NCI-H1417 treated with DMSO at 0.1 percent for 48 hours (cell line): ENCODE data around the gene NKD2.

Experiments used
- DNase-seq: peaks from one replicate; lab custom pipeline; 2025; lab: John Stamatoyannopoulos, UW

NKD2 gene

GRCh38 chr5:1029945-1030625 lies 21.5 kb downstream of the NKD2 start:
- no peak for DNase-seq

DNA sequence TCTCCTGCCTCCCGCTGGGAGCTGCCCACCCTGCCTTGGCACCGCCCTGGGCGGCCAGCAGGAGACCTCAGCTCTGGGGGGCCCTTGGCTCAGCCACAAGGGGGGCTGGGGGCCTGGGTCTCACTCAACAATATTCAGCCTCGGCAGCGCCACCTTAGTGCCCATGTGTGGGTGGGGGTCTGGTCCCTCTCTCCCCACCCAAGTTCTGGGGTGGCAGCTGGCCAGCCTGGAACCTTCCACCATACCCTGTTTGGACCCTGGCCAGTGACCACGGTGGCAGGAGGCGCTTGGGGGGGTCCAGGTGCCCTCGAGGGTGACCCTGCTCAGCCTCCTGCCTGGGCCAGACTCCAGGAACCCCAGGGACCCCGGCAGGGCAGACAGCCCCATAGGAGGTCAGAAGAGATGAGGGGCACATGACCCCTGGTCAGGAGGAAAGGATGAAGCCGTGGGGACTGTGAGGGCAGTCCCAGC lies 22.2 kb downstream of the NKD2 start:
- DNase-seq = no peak

- DNase-seq = no peak
Observed at GRCh38 chr5:1031306-1031959, 22.8 kb downstream of the NKD2 start.

DNA sequence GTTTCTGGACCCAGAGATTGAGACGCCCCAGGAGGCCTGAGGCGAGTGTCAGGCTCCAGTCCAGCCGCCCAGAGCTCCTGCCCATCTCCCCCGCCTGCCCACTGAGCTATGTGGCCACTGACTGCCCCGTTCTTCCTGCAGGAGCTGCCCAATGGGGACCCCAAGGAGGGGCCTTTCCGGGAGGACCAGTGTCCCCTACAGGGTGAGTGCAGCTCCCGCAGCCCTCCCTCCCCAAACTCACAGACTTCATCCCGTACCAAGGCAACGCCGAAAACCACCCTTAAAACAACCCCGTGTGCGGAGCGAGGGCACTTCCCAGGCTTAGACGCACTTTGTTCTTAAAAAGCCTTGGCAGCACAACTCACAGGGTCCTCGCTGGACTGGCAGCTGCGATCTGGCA lies 23.4 kb downstream of the NKD2 start:
- DNase-seq = no peak

GRCh38 chr5:1032551-1033027 lies 24.0 kb downstream of the NKD2 start:
- DNase-seq = no peak

GRCh38 chr5:1033178-1033577 lies 24.6 kb downstream of the NKD2 start:
- no peak for DNase-seq

DNA sequence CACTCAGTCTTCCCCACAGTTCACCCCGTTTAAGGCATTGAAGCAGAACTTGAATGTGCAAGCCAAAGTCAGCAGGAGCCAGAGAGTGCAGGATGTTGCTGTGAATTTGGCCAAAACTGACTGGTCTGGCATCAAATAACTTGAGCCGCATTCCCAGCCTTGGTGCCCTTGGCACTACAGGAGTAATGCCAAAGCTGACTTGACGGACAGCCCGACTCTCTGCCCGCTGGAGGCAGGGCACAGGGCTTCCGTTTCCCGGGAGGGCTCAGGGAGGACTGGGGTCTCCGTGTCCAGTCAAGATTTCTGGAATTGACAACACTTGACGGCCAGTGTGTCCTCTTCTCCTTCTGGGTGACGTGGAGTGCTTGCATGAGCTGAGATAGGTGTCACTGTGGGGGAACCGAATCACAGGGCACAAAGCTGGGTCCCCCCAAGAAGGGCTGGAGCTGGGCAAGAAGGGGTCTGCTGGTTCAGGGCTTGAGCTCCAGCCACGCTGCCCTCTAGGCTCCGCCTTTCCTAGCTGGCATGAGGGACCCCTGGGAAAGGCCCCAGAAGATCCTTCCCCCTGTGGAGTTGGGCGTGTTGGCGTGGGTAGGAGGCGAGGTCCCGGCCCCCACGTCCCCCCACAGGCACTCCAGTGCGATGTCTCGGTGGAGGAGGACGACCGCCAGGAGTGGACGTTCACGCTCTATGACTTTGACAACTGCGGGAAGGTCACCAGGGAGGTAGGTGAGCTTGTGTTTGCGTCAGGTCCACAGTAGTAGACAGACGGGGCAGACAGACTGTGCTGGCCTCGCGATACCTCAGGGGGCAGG lies 25.2 kb downstream of the NKD2 start:
- DNase-seq = no peak

GRCh38 chr5:1034421-1034905 lies 25.9 kb downstream of the NKD2 start:
- no peak for DNase-seq

DNA sequence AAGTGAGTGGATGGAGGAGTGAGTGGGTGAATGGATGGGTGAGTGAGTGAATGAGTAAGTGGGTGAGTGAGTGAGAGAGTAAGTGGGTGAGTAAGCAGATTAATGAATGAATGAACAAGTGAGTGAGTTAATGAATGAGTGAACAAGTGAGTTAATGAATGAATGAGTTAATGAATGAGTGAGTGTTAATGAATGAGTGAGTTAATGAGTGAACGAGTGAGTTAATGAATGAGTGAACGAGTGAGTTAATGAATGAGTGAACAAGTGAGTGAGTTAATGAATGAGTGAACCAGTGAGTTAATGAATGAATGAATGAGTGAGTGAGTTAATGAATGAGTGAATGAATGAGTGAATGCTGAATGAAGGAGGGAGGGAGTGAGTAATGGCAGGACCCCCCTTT lies 26.4 kb downstream of the NKD2 start:
- no peak for DNase-seq

DNA sequence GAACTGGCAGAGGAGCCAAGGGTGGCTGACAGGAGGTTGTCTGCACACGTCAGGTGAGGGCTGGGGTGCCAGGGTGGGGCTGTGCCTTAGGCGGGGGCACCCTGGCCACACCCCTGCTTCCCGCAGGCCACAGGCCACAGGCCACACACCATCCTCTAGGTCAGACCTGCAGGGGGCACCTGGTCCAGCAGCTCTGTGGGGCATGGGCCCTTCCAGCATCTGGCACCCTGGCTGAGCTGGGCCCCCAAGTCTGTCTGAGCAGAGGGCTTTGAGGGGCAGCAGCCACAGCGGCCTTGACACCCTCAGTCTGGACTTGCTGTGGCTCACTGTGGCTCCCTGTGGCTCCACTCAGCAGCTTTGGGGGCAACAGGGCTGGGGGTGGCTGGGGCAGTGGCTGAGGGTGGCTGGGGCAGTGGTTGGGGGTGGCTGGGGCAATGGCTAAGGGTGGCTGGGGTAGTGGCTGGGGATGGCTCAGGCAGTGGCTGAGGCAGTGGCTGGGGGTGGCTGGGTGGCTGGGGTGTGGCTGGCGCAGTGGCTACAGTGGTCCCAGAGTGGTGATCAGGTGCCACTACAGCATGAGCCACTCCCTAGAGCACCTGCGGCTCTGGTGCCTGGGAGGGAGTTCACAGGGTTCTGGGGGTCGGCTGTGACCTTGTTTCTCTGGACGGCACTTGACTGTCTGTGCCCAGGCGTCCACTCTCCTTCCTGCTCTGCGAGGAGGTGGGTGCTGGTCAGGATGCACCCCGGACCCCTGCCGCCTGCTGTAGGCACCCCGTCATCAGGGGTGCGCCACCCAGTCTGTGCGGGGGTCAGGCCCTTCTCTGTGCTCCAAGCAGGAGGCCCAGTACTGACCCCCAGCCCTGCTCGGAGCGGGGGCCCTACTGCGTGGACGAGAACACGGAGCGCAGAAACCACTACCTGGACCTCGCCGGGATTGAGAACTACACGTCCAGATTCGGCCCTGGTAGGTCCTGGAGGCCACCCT lies 27.1 kb downstream of the NKD2 start:
- no peak for DNase-seq

DNA sequence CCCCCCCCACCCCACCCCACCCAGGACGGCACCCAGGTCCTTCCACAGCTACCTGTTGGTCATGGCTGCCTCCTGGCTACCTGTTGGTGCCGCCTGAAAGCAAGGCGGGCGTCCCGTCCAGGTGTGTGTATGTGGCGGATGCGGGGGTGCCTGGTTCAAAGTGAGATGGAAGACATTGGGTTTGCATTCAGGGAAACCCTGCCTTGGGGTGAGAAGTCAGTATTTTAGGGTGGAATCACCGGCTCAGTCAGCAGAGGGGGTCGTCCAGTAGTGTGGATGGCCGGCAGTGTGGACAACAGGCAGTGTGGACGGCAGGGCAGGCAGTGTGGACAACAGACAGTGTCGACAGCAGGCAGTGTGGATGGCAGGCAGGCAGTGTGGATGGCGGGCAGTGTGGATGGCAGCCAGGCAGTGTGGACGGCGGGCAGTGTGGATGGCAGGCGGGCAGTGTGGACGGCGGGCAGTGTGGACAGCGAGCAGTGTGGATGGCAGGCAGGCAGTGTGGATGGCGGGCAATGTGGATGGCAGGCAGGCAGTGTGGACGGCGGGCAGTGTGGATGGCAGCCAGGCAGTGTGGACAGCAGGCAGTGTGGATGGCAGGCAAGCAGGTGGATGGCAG lies 28.0 kb downstream of the NKD2 start:
- no peak for DNase-seq

DNA sequence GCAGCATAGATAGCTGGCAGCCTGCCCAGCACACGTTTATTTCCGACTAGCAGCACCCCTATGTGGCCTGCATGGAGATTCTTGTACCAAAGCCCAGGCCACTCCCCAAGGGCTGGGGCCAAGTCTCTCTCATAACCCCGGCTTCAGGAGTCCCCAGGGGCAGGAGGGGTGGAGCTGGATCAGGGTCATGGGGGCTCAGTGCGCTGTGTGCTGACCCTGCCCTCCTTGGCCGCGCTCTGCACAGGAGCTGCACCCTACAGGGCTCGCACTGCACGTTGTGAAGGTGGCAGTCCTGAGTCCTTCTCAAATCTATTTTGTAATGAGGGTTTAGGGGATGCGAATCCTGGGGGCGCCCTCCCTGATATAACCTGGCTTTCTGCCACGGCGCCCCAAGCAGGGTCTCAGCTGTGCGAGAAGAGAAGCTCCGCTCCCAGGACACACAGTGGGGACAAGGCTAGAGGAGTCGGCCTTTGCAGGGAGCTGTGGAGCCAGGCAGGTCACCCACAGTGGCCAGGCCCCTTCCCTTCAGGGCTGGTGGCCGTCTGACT lies 28.6 kb downstream of the NKD2 start:
- DNase-seq = no peak

DNA sequence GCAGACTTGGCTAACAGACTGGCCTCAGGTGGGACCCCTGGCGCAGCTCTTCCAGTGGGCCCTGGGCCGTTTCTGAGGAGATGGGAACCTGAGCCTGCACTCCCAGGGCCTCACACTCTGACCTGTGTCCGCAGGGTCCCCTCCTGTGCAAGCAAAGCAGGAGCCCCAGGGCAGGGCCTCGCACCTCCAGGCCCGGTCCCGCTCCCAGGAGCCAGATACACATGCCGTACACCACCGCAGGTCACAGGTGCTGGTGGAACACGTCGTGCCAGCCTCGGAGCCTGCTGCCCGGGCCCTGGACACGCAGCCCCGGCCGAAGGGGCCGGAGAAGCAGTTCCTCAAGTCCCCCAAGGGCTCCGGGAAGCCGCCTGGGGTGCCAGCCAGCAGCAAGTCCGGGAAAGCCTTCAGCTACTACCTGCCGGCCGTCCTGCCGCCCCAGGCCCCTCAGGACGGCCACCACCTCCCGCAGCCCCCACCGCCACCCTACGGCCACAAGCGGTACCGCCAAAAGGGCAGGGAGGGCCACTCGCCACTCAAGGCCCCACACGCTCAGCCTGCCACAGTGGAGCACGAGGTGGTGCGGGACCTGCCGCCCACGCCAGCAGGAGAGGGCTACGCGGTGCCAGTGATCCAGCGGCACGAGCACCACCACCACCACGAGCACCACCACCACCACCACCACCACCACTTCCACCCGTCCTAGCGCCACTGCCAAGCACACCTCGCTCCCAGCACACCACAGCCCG lies 29.2 kb downstream of the NKD2 start:
- DNase-seq = no peak

DNA sequence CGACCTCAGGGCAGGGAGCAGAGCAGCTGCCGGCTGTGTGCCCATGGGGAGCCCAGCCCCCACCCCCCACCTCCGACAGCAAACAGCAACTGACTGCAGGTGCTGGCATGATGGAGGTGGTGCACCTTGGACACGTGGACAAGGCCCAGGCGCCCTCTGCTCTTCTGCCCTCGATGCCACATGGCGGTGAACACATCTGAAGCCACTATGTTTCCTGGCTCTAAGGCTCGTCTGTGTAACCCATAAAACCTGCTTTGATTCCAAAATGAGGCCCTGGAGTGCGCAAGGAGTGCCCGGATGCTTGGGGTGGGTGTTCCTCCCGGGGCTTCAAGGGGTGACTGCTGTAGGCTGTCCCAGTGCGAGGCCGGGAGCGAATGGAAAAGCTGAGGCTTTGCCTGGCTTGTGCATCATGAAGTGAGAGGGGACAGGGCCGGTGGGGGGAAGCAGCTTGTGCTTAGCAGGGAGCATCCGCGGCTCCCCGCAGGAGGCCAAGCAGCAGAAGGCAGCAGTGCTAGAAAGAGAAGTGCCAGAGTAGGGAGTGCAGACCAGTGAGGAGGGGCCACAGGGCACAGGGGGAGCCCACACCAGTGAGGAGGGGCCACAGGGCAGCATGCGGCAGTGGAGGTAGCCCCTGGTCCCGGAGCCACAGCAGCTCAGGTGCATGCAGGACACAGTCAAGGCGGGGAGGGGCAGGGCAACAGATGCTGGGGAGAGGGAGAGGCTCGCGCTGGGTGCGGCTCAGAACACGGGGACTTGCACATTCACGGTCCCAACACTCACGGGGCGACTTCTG lies 30.0 kb downstream of the NKD2 start:
- DNase-seq = no peak

GRCh38 chr5:1039210-1039548 lies 30.6 kb downstream of the NKD2 start:
- no peak for DNase-seq

DNA sequence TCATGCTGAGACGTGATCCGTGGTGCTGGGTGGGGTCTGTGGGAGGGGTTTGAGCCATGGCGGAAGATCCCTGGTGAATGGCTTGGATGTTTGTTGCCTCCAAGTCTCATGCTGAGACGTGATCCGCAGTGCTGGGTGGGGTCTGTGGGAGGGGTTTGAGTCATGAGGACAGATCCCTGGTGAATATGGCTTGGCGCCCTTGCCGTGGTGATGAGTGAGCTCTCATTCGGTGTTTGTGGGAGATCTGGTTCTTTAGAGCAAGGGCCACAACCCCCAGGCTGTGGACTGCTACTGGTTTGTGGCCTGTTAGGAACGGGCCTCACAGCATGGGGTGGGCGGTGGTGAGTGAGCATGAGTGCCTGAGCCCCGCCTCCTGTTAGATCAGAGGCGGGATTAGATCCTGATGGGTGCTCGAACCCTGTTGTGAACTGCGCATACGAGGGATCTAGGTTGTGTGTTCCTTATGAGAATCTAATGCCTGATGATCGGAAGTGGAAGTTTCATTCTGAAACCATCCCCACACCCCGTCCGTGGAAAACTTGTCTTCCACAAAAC lies 31.2 kb downstream of the NKD2 start:
- DNase-seq = no peak

DNA sequence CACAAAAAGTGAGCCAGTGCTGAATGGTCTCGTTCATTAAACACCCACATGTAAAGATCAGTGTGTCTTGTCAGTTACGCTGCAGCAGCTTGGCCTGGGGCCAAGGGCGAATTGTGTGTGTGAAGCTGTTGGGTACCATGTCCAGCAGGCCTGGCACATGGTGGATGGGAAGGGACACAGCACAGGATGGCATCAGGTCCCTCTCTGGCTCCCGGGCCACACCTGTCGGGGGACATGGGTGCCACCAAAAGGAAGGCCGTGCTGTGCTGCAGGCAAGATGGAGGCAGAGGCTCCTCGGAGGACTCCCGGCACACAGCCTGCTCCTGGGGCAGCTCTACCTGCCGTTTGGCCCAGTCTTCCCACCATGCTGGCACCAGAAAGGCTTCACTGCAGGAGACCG lies 32.0 kb downstream of the NKD2 start:
- no peak for DNase-seq

- DNase-seq = no peak
Observed at GRCh38 chr5:1041225-1042143, 32.9 kb downstream of the NKD2 start.
